ENCODE measurements around the gene ZCCHC10. TPM values are rescaled to one million over a fixed set of nuclear protein-coding genes. Genes with fewer than 3 reads are reported as not detected.
"Not testable (repeated sequence)": the region's sequence is repeated elsewhere in the genome, so short reads cannot be mapped to it uniquely, and the experiment has no call there.

The ZCCHC10 gene
- polyA plus RNA-seq, 1 donor: 33.7 TPM

- no peak for DNase-seq
These were observed 21.1 kb upstream of the ZCCHC10 start for GRCh38 chr5:133047404-133047803.

GRCh38 chr5:133046560-133046959, 20.2 kb upstream of the ZCCHC10 start:
- not testable (repeated sequence) for DNase-seq

- no peak for DNase-seq
These were observed 15.6 kb upstream of the ZCCHC10 start for GRCh38 chr5:133041910-133042309.

- no peak for DNase-seq
These were observed 14.9 kb upstream of the ZCCHC10 start for GRCh38 chr5:133041157-133041784.

GRCh38 chr5:133036677-133037076, 10.3 kb upstream of the ZCCHC10 start:
- not testable (repeated sequence) for DNase-seq

- DNase-seq: no peak
These were observed 8.9 kb upstream of the ZCCHC10 start for GRCh38 chr5:133035224-133035623.

- no peak for DNase-seq
These were observed 7.7 kb upstream of the ZCCHC10 start for GRCh38 chr5:133034064-133034463.

GRCh38 chr5:133032852-133033742, 6.7 kb upstream of the ZCCHC10 start:
- DNase-seq: no peak

- DNase-seq: no peak
These were observed 4.1 kb upstream of the ZCCHC10 start for GRCh38 chr5:133030343-133031005.

- no peak for DNase-seq
These were observed 3.1 kb upstream of the ZCCHC10 start for GRCh38 chr5:133029416-133029815.

- DNase-seq: no peak
These were observed 360 bp upstream of the ZCCHC10 start for GRCh38 chr5:133026664-133027153.

GRCh38 chr5:133019471-133019870, 6.9 kb downstream of the ZCCHC10 start:
- not testable (repeated sequence) for DNase-seq

- no peak for DNase-seq
These were observed 8.4 kb downstream of the ZCCHC10 start for GRCh38 chr5:133017964-133018363.

- DNase-seq: no peak
These were observed 10.9 kb downstream of the ZCCHC10 start for GRCh38 chr5:133015466-133015865.

- DNase-seq: not testable (repeated sequence)
These were observed 17.9 kb downstream of the ZCCHC10 start for GRCh38 chr5:133008455-133008854.

- DNase-seq: no peak
These were observed 19.7 kb downstream of the ZCCHC10 start for GRCh38 chr5:133006653-133007052.

- DNase-seq: no peak
These were observed 27.1 kb downstream of the ZCCHC10 start for GRCh38 chr5:132999246-132999645.

GRCh38 chr5:132998556-132998955, 27.8 kb downstream of the ZCCHC10 start:
- DNase-seq: no peak

- no peak for DNase-seq
These were observed 30.0 kb downstream of the ZCCHC10 start for GRCh38 chr5:132996307-132996706.

- no peak for DNase-seq
These were observed 38.6 kb downstream of the ZCCHC10 start for GRCh38 chr5:132987531-132988408.

GRCh38 chr5:132982971-132983370, 43.4 kb downstream of the ZCCHC10 start:
- not testable (repeated sequence) for DNase-seq

GRCh38 chr5:132981288-132981687, 45.1 kb downstream of the ZCCHC10 start:
- DNase-seq: no peak

All from left kidney (tissue), 2 donors.